ENCODE data around the gene SCG3.

SCG3 gene

GRCh38 chr15:51755790-51756189 lies 74.5 kb downstream of the SCG3 start:
- H3K4me3 ChIP-seq (ENCODE audit: low read depth, low read length) = peak overlapping the region; percentile 13
- TF ChIP-seq POLR2A (IDR thresholded peaks at IDR 0.05; ENCODE audit: extremely low read depth, insufficient read length) (no peak), MYC (IDR thresholded peaks at IDR 0.05; ENCODE audit: low read depth, low read length) (no peak), CTCF (IDR thresholded peaks at IDR 0.05; ENCODE audit: low read depth, low read length) (no peak), MAX (IDR thresholded peaks at IDR 0.05; ENCODE audit: low read depth, low read length) (no peak)
- peak; percentile 67 for DNase-seq (ENCODE audit: low read depth)

GRCh38 chr15:51756482-51756881 lies 75.2 kb downstream of the SCG3 start:
- DNase-seq (ENCODE audit: low read depth) = peak; percentile 75
- TF ChIP-seq MAX (IDR thresholded peaks at IDR 0.05; ENCODE audit: low read depth, low read length) = no peak
- no peak for TF ChIP-seq POLR2A (IDR thresholded peaks at IDR 0.05; ENCODE audit: extremely low read depth, insufficient read length)
- TF ChIP-seq CTCF (IDR thresholded peaks at IDR 0.05; ENCODE audit: low read depth, low read length) = peak; percentile 11
- no peak for TF ChIP-seq MYC (IDR thresholded peaks at IDR 0.05; ENCODE audit: low read depth, low read length)

GRCh38 chr15:51757450-51757849 lies 76.1 kb downstream of the SCG3 start:
- TF ChIP-seq MAX (IDR thresholded peaks at IDR 0.05; ENCODE audit: low read depth, low read length) (no peak), CTCF (IDR thresholded peaks at IDR 0.05; ENCODE audit: low read depth, low read length) (no peak), MYC (IDR thresholded peaks at IDR 0.05; ENCODE audit: low read depth, low read length) (no peak)
- H3K4me3 ChIP-seq (ENCODE audit: low read depth, low read length) = no peak overlapping the region
- no peak for DNase-seq (ENCODE audit: low read depth)

More at GRCh38 chr15:51756482-51756881, 75.2 kb downstream of the SCG3 start:
- H3K4me3 ChIP-seq (ENCODE audit: low read depth, low read length) = peak overlapping the region; percentile 13

GRCh38 chr15:51758645-51759044 lies 77.3 kb downstream of the SCG3 start:
- TF ChIP-seq MAX (IDR thresholded peaks at IDR 0.05; ENCODE audit: low read depth, low read length) (no peak), CTCF (IDR thresholded peaks at IDR 0.05; ENCODE audit: low read depth, low read length) (no peak)

GRCh38 chr15:51759557-51760070 lies 78.3 kb downstream of the SCG3 start:
- TF ChIP-seq POLR2A (IDR thresholded peaks at IDR 0.05; ENCODE audit: extremely low read depth, insufficient read length) (no peak), CTCF (IDR thresholded peaks at IDR 0.05; ENCODE audit: low read depth, low read length) (peak; percentile 54), MAX (IDR thresholded peaks at IDR 0.05; ENCODE audit: low read depth, low read length) (no peak), MYC (IDR thresholded peaks at IDR 0.05; ENCODE audit: low read depth, low read length) (no peak)
- peak; percentile 54 for DNase-seq (ENCODE audit: low read depth)
- no peak overlapping the region for H3K4me3 ChIP-seq (ENCODE audit: low read depth, low read length)

More at GRCh38 chr15:51758645-51759044, 77.3 kb downstream of the SCG3 start:
- no peak overlapping the region for H3K4me3 ChIP-seq (ENCODE audit: low read depth, low read length)
- no peak for DNase-seq (ENCODE audit: low read depth)

- H3K4me3 ChIP-seq (ENCODE audit: low read depth, low read length) = no peak overlapping the region
- DNase-seq (ENCODE audit: low read depth) = peak; percentile 27
- TF ChIP-seq MAX (IDR thresholded peaks at IDR 0.05; ENCODE audit: low read depth, low read length) (no peak), MYC (IDR thresholded peaks at IDR 0.05; ENCODE audit: low read depth, low read length) (no peak), CTCF (IDR thresholded peaks at IDR 0.05; ENCODE audit: low read depth, low read length) (no peak), POLR2A (IDR thresholded peaks at IDR 0.05; ENCODE audit: extremely low read depth, insufficient read length) (no peak)
These were observed 79.5 kb downstream of the SCG3 start for GRCh38 chr15:51760805-51761204.

All from NB4 (cell line).